ENCODE results near the gene SMIM5. TPM values are rescaled to one million over a fixed set of nuclear protein-coding genes. Genes with fewer than 3 reads are reported as not detected.

SMIM5 gene
- total RNA-seq, 1 experiment from 2014 or later: not detected

GRCh38 chr17:75666959-75667790 is 33.9 kb downstream of the SMIM5 start, which contains the start of the genes RECQL5 and SAP30BP:
Gene RECQL5 (minus strand): TSS chr17:75667154. CDS start chr17:75666557, 597 bp downstream.
Gene SAP30BP (plus strand): TSS chr17:75667338. CDS start chr17:75667373, 35 bp downstream.
- DNase-seq (ENCODE audit: low read depth): peak; percentile 96

DNA sequence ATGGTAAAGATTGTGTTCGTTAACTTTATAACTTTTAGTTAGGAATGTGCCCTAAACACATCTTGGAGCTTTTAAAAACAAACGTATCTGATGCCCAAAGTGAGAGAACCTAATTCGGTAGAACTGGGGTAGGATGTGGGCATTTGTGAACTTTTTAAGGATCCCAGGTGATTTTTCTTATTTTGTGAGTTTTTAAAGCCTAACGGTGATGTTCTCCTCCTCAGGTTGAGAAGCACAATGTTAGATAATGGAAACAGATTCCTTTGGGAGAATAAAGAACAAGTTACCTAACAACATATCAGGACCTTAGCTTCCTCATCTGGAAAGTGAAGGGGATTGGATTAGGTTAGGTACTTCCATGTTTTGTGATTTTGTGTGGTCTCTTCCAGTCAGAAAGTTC is 34.6 kb downstream of the SMIM5 start:
- no peak for DNase-seq (ENCODE audit: low read depth)

DNA sequence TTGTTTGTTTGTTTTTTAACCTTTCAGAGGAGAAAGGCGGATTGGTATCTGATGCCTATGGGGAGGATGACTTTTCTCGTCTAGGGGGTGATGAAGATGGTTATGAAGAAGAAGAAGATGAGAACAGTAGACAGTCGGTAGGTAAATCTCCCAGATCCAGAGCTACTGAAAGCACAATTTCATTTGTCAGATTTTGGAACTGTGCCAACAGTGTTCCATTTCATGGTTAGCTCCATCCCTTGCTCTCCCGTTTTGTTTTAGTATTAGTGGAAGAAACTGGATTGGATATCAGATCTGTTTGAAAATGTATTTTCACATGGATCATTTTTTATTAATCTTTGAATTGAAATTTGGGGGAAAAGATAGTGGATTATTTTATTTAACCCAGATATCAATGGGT is 35.3 kb downstream of the SMIM5 start:
- no peak for DNase-seq (ENCODE audit: low read depth)

DNA sequence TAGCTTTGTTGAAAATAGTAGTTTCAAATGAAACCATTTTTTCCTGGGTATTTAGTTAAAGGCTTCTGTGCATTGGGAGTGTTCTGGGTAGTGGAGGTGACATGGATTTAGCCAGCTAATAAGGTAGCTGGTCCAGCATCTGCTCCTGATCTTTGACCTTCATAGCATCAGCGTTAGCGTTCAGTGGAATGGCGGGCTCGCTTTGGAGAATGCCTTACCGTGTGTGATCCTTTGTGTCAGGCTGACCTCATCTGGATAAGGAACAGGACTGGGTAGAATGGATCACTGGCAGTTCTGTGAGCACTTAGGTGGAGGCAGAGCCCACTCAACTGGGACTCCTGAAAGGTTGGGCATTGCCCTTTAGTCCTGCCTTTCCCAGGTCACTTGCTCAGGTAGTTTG is 37.6 kb downstream of the SMIM5 start:
- DNase-seq (ENCODE audit: low read depth): no peak

GRCh38 chr17:75672011-75672410 is 38.8 kb downstream of the SMIM5 start:
- DNase-seq (ENCODE audit: low read depth): no peak

DNA sequence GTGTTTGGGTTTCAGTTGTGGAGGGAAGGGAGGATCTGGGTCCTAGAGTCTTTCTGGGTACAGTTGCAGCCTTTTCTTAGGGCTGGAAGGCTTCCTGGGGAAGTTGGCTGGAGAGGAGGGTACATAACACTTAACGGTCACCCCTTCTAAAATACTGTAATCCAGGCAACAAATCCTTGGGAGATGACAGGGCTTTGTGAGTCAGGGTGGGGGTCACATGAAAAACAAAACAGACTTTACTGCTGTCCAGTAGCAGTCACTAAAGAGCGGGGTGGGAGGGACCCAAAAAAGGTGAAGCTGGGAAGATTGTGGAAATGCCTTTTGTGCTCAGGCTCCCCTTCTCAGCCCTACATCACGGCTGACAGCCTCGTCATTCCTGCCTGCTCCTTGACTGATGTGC is 40.3 kb downstream of the SMIM5 start:
- DNase-seq (ENCODE audit: low read depth): no peak

GRCh38 chr17:75676461-75676860 is 43.2 kb downstream of the SMIM5 start:
- no peak for DNase-seq (ENCODE audit: low read depth)

GRCh38 chr17:75679706-75680211 is 46.5 kb downstream of the SMIM5 start:
- DNase-seq (ENCODE audit: low read depth): no peak

- no peak for DNase-seq (ENCODE audit: low read depth)
Observed at GRCh38 chr17:75680431-75680830, 47.2 kb downstream of the SMIM5 start.

- peak; percentile 64 for DNase-seq (ENCODE audit: low read depth)
Observed at GRCh38 chr17:75681289-75681688, 48.1 kb downstream of the SMIM5 start.

GRCh38 chr17:75683583-75683982 is 50.3 kb downstream of the SMIM5 start:
- peak; percentile 72 for DNase-seq (ENCODE audit: low read depth)

DNA sequence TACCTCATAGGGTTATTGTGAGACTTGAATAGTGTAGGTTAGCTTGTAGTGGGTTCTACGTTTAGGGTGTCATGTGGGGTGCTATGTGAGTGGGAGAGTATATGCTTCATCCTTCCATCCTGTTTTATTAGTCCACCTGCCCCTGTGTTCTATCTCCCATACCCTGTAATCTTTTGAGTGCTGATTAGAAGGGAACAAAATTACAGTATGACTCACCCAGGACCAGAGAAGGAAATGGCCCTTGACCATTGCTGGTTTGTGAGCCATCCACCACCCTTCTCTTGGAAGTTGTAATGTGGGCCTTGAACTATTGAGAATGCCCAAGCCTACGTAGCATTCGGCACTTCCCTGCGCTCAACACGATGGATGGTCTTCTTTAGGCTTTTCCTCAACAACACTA is 51.0 kb downstream of the SMIM5 start:
- DNase-seq (ENCODE audit: low read depth): no peak

GRCh38 chr17:75684924-75685323 is 51.7 kb downstream of the SMIM5 start:
- DNase-seq (ENCODE audit: low read depth): peak; percentile 50

DNA sequence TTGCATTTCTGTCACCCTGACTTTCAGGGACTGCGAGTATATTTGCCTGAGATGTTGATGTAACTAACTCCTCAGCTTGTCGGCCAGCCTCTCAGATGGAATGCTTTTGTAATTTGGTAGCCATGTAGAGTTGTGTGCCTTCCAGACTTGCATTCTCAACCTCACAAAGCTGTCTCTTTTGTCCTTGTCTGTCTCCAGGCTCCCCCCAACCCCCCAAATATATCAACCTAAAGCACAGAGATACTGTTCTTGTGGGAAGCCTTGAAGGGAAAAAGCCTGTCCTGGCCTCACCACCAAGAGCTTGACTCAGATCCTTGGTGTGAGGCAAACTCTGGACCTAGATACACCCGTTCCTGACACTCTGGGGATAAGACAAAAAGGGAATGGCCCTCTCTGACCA is 52.3 kb downstream of the SMIM5 start:
- DNase-seq (ENCODE audit: low read depth): no peak

- DNase-seq (ENCODE audit: low read depth): peak; percentile 48
Observed at GRCh38 chr17:75688209-75688825, 55.1 kb downstream of the SMIM5 start.

GRCh38 chr17:75689441-75689873 is 56.2 kb downstream of the SMIM5 start:
- DNase-seq (ENCODE audit: low read depth): no peak

Other genes starting within 250 kb of the SMIM5 start
- gene GRB2, start 227.8 kb upstream of the SMIM5 start, total RNA-seq (2014; rRNA removed; shearing (Covaris generic)): 75.1 and 82.3 TPM in 2 replicates
- 12.1 and 15.4 TPM in 2 replicates for gene TMEM94, start 176.8 kb upstream of the SMIM5 start, total RNA-seq (2014; rRNA removed; shearing (Covaris generic))
- 4.2 and 5.5 TPM in 2 replicates for gene CASKIN2, start 117.9 kb upstream of the SMIM5 start, total RNA-seq (2014; rRNA removed; shearing (Covaris generic))
- gene TSEN54, start 116.9 kb upstream of the SMIM5 start, total RNA-seq (2014; rRNA removed; shearing (Covaris generic)): 11.2 and 11.9 TPM in 2 replicates
- 0.49 and 1.2 TPM in 2 replicates for gene LLGL2, start 107.7 kb upstream of the SMIM5 start, total RNA-seq (2014; rRNA removed; shearing (Covaris generic))
- under 0.01 TPM in 1 of 2 replicates, not detected in the other for gene MYO15B, start 45.6 kb upstream of the SMIM5 start, total RNA-seq (2014; rRNA removed; shearing (Covaris generic))
- gene RECQL5, start 33.7 kb downstream of the SMIM5 start, total RNA-seq (2014; rRNA removed; shearing (Covaris generic)): 6.0 and 9.6 TPM in 2 replicates
- 68.9 and 81.3 TPM in 2 replicates for gene SAP30BP, start 33.9 kb downstream of the SMIM5 start, total RNA-seq (2014; rRNA removed; shearing (Covaris generic))
- gene ITGB4, start 88.0 kb downstream of the SMIM5 start, total RNA-seq (2014; rRNA removed; shearing (Covaris generic)): 0.36 and 0.39 TPM in 2 replicates
- 37.0 and 44.2 TPM in 2 replicates for gene GALK1, start 131.8 kb downstream of the SMIM5 start, total RNA-seq (2014; rRNA removed; shearing (Covaris generic))
- gene UNK, start 151.4 kb downstream of the SMIM5 start, total RNA-seq (2014; rRNA removed; shearing (Covaris generic)): 15.6 and 16.0 TPM in 2 replicates
- gene UNC13D, start 211.0 kb downstream of the SMIM5 start, total RNA-seq (2014; rRNA removed; shearing (Covaris generic)): 0.78 TPM in 1 of 2 replicates, not detected in the other
- gene WBP2, start 221.9 kb downstream of the SMIM5 start, total RNA-seq (2014; rRNA removed; shearing (Covaris generic)): 21.9 and 24.9 TPM in 2 replicates
- gene TRIM47, start 245.1 kb downstream of the SMIM5 start, total RNA-seq (2014; rRNA removed; shearing (Covaris generic)): 13.6 and 15.9 TPM in 2 replicates

All from RPMI7951 (cell line).